ENCODE measurements around the gene POR.
"Not testable (repeated sequence)": the region's sequence is repeated elsewhere in the genome, so short reads cannot be mapped to it uniquely, and the experiment has no call there.

Gene POR

DNA sequence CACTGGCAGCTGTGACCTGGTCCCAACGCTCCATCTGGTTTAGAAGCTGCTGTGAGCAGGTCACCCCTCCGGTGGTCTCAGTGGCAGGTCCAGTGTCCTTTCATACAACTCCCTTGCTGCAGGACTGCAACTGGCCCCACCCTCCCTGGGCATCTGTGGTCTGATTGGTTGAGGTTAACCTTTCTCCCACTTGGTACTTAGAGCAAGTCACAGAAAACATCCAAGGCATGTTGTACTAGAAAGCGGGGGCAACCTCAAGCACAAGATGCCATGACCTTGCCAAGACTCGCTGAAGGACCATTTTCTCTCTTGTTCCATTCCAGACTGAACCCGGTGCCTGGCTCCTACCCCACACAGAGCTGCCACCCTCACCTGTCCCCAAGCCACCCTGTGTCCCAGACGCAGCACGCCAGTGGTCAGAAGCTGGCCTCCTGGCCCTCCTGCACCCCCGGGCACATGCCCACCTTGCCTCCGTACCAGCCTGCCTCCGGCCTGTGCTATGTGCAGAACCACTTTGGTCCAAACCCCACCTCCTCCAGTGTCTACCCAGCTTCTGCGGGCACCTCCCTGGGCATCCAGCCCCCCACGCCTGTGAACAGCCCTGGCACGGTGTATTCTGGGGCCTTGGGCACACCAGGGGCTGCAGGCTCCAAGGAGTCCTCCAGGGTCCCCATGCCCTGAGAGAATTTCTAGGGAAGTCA is 27.1 kb upstream of the POR start:
- no peak for DNase-seq

DNA sequence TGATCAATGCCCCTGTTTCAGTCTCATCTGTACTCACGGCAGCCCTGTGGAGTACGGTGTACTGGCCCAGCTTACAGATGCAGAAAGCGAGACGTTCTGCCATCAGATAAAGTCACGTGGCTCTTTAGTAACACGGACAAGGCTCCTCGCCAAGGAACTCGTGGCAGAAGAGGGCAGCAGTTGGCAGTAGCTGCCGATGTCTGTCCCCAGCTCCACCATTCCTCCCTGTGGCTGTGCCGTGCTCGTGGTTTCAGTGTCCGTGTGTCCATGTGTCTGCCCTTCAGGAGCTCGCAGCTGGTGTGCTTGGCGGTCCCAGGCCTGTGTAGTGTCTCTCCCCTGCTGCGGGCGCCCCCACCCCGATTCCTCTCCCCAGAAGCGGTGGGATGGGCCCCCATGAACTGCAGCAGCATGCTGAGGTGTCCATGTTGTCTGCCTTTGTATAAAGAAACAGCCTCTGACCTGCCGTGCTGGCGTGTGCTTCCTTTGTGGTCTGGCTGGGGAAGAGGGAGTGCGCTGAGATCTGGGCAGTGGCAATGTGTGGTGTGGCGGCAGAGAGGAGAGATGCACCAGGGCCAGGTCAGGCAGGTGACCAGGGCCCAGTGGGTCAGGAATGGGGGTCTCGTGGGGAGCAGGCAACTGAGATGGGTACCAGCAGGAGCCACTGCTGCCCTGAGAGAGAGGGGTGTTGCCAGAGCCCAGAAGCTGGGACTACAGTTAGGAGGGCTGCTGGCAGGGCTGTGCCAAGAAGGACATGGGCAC is 26.3 kb upstream of the POR start:
- no peak for DNase-seq

DNA sequence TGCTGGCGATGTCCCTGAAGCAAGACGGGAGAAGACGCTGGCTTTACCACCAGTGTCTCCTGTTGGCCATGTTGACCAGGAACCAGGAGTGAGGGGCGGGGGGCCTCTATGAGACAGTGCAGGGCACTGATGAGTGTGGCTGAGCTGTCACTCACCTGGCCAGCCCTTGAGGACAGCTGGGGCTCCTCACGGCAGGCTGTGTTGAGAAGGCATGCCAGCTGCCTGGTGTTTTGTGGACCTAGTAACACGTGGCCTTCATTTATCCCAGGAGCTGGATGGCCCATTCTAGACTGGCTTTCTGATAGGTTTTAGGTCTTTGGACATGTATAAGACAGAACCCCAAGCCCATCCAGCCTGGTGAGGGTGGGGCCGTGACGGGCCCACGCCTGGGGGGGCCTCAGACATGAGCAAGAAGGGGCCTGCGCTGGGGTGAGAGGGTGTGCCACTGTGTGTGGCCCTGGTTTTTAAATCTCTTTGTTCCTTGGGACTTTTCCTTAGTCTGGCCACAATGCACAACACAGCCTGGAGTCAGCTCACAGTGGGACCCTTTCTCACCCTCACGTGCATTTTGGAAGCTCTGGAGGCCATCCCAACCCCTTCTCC is 25.6 kb upstream of the POR start:
- DNase-seq, result no peak

DNA sequence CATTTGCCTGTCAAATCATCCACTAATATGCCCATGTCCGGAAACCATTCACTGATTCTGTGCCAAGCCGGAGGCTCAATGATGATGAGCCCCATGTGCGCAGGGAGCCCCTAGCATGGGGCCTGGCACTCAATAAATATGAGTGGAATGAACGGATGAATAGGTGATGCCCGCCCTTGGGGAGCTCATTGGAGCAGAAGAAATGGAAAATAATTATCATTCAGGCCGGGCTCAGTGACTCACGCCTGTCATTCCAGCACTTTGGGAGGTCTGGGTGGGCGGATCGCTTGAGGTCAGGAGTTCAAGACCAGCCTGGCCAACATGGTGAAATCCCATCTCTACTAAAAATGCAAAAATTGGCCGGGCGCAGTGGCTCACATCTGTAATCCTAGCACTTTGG is 25.1 kb upstream of the POR start:
- DNase-seq, result no peak

DNA sequence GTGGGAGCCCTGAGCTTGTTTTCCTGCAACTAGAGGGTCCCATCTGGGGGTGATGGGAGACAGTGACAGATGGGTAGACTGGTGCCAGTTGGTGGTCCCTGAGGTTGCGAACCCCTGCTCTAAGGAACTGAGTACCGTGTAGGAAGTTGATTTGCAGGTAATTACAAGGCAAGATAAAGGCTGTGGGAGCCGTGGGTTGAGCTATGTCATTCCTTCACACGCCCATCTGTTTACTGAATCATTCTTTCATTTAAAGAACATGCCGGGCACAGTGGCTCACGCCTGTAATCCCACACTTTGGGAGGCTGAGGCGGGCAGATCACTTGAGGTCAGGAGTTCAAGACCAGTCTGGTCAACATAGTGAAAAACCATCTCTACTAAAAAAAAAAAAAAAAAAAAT is 23.7 kb upstream of the POR start:
- not testable (repeated sequence) for DNase-seq

- no peak for DNase-seq
Observed at GRCh38 chr7:75891815-75892411, 23.0 kb upstream of the POR start.

DNA sequence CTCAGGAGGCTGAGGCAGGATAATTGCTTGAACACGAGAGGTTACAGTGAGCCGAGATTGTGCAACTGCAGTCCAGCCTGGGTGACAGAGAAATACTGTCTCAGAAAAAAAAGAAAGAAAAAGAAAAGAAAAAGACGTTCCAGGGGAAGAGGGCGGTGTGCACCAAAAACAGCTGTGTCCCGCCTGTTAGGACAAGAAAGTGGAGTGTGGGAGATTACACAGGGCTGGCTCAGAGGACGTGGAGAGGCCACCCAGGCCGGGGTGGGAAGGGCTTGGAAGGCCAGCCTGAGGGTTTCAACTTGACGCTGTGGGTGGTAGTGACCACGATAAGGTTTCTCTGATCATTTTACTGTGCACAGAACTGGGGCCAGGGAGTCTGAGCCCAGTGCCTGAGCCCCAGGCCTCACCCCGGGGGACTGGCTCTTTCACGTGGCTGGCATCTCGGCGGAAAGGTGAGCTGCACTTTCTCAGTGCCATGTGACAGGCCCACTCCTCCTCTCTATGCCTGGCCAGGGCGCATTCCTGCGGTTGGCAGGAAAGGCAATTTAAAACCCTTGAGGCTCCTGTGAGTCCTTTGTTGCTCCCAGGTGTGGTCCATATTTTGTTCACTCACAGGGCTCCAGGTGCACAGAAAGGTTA is 22.2 kb upstream of the POR start:
- DNase-seq, result no peak

DNA sequence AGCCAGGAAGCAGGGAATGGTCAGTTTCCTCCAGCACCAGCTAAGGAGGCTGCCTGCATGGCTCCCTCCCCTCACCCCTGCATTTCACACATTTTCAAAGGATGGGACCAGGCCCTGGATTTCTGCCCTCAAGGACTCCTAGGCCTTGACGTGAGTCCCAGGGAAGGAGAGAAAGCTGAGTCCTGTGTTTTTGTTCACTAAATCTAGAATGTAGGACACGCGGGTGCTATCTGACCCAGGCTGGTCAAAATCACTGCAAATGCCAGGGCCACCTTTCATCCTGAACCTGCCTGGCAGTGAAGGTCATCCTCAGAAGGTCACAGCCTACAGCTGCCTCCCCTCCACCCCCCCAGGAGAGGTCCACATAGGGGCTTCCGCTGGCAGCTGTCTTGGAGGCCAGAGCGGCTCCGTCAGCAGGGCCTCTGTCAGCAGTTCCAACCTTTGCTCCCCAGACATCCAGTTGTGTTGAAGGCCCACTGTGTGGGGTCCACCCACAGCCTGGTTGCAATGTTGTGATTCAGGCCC is 18.1 kb upstream of the POR start:
- DNase-seq, result no peak

- DNase-seq, result no peak
Observed at GRCh38 chr7:75900617-75901315, 14.2 kb upstream of the POR start.

- no peak for DNase-seq
Observed at GRCh38 chr7:75905785-75906604, 9.0 kb upstream of the POR start.

DNA sequence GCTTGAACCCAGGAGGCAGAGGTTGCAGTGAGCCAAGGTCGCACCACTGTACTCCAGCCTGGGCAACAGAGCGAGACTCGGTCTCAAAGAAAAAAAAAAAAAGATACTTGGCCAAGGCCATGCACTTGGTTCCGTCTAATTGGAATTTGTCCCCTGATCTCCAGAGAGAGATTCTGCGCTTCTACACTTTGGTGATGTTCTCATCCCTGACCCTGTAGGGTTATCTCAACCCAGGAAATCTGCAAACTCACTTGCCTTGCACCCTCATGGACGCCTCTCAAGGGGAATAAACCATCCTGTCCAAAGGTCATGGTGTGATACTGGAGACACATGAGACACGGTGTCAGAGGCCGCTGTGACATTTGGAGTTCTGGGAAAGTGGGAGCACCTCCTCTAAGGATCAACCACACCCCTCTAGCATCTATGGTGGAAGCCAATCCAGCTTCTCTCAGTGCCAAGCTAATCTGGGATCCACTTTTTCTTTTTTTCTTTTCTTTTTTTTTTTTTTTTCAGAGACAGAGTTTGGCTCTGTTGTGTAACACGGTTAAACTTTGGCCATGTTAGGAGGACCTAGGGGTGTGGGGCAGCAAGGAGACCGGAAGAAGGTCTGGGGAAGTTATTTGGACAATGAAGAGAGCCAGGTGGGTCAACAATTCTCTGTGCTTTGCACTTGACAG is 7.8 kb upstream of the POR start:
- no peak for DNase-seq

DNA sequence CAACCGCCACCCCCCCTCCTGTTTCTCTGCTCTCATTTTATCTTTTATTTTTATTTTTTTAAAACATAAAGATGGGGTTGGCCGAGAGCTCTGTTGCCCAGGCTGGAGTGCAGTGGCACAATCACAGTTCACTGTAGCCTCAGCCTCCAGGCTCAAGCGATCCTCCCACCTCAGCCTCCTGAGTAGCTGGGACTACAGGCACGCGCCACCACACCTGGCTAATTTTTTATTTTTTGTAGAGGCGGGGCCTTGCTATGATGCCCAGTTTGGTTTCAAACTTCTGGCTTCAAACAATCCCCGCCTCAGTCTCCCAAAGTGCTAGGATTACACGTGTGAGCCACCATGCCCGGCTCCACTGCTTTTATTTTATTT is 7.3 kb upstream of the POR start:
- not testable (repeated sequence) for DNase-seq

GRCh38 chr7:75909521-75910132 is 5.3 kb upstream of the POR start:
- DNase-seq, result no peak

DNA sequence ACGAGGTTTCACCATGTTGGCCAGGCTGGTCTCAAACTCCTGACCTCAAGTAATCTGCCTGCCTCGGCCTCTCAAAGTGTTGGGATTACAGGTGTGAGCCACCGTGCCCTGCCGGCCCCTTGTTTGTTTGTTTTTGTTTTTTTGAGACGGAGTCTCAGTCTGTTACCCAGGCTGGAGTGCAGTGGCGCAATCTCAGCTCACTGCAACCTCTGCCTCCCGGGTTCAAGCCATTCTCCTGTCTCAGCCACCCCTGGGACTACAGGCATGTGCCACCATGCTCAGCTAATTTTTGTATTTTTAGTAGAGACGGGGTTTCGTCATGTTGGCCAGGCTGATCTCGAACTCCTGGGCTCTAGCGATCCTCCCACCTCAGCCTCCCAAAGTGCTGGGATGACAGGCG is 3.8 kb upstream of the POR start:
- not testable (repeated sequence) for DNase-seq

- DNase-seq, result no peak
Observed at GRCh38 chr7:75913437-75913836, 1.5 kb upstream of the POR start.

GRCh38 chr7:75914169-75914654 is 743 bp upstream of the POR start:
- no peak for DNase-seq

DNA sequence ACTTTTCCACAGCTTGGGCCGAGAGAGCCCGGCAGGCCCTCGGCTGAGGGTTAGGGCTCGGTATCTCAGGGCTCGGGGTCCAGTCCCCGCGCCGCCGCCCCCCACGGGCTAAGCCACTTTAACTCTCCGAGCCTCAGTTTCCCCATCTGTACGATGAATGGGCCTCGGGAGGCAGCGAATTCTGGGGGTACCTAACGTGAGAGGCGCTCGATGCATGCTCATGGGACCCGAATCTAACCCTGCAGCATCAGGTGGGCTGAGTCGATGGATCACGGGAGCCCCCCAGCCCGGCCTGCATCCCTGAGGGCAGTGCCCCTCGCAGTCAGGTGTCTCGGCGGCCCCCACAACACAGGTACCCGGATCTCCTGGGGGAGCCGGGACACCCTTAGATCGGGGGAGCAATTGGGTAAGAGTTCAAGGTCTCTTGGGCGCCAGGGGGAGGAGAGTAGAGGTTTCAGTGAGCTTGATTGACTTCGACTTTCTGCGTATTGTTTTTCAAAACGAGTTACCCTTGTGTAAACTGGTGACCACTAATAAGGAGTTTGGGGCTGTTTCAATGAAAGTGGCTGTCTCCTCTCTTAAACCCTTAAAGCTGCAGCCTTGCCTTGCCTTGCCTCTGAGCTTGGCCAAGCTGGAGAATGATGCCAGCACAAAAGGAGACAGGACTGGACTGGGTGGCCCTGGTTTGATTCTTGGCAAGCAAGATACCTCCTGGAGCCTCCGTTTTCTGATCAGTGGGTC is 631 bp downstream of the POR start:
- peak; percentile 11 for DNase-seq

DNA sequence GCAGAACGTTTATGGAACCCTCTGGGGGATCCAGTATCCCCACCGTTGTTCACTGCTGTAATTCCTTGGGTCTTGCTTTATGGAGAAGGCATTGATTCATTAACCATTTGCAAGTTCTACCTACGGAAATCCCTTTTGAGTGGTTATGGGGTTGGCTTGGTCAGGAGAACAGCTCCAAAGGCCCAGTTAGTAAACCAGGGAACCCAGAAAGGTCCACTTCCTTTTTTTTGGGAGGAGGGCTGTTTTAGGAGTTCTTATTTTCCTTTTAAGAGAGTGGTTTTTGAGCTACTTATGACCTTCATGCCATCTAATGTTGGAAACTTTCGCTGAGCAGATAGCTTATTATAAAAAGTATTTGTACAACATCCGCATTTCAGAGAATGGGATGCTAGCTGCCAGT is 1.3 kb downstream of the POR start:
- DNase-seq, result no peak

Data from activated CD4-positive, alpha-beta T cell treated with anti-CD3 and anti-CD28 coated beads for 1 hour (primary cell).